NCI-H2107 (cell line): ENCODE measurements around the gene C17orf113.
"Not testable (repeated sequence)": the region's sequence is repeated elsewhere in the genome, so short reads cannot be mapped to it uniquely, and the experiment has no call there.

Experiments
- DNase-seq: peaks from one replicate; lab custom pipeline; 2025; lab: John Stamatoyannopoulos, UW

Gene C17orf113

DNA sequence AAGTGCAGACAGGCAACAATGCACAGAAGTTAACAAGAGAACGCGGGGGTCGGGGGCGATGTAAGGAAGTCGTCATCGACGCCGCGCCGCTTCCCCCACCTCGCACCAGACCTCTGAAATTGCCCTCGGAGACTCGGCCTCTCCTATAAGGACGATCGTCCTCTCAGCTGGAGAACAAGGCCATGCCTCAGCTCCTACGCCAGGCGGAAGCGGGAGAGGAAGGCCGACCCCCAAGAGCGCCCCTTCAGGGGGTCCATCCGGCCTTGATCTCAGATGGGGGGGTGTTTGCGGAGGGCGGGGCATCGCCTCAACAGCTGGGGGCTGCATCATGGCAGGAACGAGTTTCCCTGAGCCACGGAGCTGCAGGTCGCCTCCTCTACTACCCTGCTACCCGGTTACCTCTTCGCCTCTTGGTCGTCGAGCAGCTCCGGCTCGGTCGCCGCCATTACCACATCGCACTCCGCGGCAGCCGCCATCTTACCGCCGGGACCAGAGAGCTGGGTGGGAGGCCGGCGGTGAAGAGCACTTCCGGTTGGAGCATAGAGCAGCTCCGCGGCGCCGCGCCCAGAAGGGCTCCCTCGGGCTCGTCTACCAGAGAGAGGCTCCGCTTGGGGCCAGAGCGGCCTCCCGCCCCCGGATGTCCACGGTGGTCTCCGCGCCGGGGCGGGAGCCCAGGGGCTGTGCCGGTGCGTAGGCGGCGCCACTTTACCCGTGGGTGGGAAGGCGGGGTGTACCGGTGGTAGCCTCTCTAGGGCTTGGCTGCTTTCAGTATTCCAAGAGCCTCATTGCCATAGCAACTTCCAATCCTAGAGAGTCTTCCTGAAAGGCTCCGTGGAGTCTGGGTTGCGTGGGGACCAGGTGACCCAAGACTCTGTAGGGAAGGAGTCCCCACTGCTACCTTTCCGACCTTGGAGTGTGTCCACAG is 33.2 kb downstream of the C17orf113 start, which contains the start of gene DNAJC7:
Gene DNAJC7 (minus strand): TSS at position 499 of the 925 bp plus-strand sequence. CDS start 23 bp downstream, at position 476.
- DNase-seq: peak; percentile 90

DNA sequence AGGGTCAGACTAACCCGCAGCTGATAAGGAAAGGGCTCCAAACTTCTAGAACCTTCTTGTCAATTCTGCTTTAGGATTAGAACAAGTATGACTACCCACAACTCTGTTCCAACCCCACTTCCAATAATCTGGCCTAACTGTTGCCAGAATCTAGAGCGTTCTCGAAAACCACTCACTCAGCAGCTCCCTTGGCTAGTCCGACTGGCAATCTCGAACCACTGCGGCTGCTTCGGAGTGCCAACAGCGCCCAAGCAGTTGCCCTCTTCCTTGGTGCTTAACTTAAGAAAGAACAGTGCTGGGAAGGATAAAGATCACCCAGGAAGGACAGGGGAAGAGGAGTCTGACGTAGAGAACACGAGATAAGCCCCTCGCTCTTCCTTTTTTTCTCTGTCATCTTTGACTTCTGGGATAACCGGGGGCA is 34.0 kb downstream of the C17orf113 start:
- DNase-seq: no peak

DNA sequence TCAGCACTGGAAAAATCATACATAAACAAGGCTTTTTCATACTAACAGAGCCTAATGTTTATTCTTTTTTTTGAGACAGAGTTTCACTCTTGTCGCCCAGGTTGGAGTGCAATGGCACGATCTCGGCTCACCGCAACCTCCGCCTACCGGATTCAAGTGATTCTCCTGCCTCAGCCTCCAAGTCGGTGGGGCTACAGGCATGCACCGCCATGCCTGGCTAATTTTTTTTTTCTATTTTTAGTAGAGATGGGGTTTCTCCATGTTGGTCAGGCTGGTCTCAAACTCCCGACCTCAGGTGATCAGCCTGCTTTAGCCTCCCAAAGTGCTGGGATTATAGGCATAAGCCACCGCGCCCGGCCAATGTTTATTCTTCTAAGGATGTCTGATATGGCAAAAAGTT is 36.7 kb downstream of the C17orf113 start:
- DNase-seq: not testable (repeated sequence)

DNA sequence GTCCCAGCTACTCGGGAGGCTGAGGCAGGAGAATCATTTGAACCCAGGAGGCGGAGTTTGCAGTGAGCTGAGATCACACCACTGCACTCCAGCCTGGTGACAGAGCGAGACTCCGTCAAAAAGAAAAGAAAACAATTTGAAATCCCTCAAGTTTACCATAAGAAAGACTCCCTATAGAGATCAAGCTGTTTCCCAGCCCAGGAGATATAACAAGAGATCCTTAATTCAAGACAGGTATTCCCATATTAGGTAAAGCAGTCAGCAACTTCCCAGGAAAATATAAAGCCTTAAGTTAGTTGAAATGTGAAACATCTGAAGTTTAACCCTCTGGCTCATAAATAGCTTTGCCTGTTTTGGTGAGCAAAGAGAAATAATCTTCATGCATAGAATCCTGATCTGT is 38.0 kb downstream of the C17orf113 start:
- DNase-seq: not testable (repeated sequence)

DNA sequence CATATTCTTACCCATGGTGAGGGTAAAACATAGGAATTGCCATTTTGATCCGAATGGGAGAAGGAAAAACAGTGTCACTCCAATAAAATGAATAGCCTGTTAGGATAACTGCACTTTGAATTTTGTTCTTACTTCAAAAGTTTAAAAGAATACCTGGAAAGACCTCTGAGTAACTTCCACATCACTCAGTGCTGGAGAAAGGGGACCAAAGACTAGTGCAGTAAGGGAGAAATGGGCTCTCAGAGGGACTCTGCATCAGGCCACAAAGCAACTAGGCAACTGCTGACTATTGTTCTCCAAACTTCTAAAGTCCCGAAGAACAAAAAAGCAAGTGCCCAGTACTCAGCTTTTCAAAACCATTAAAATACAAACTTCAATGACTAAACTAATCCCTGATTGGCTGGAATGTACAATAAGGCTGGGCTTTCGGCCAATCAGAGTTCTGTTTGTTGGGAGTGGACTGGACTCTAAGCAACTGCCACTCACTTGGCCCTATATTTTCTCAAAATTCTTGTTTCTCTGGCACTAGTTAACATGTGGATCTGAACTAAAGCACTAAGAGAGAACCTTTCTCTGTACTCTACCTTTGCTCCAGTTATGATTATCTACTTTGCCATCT is 39.4 kb downstream of the C17orf113 start:
- no peak for DNase-seq

DNA sequence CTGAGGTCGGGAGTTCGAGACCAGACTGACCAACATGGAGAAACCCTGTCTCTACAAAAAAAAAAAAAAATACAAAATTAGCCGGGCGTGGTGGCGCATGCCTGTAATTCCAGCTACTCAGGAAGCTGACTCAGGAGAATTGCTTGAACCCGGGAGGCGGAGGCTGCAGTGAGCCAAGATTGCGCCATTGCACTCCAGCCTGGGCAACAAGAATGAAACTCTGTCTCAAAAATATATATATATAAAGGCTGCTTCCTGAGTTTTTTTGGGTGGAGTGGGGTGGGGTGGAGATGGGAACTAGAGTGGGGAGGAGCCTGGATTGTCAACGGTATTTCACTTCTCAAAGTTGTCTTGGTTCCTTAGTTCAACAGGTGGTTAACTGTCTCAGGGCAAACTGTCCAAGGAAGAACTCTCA is 40.1 kb downstream of the C17orf113 start:
- not testable (repeated sequence) for DNase-seq

DNA sequence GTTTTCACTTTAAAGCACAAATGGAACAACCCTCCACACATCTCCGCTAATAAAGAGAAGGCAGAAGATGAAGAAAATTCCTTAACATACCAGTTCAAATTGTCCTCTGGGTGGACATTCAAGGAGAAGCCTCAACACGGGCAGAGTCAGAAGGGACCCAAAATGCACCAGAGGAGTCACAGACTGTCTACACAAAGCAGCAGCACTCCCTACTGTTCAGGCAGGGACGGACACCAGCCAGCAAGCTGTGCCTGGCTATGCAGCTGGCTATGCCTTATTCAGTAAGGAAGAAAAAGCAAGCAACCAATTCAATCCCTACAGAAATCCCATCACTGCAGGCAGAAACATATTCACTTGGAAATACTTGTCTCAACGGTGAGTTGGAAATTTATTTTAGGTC is 41.2 kb downstream of the C17orf113 start:
- no peak for DNase-seq

DNA sequence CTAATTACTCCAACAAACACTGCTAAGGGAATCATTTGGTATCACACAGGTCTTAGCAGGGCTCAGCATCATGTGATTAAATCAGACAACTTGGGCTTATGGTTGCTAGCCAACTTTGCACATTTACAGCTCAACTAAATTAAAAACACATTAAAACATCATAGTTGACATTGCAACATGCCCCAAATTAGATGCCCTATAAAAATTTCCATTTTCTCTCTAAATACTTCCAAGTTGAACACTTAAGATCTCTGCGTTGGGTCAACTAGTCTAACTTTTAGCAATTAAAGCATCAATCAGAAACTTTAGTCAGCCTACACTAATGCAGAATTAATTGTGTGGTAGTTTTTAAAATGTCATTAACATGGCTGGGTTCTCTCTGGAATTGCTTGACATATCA is 45.2 kb downstream of the C17orf113 start:
- DNase-seq: no peak

DNA sequence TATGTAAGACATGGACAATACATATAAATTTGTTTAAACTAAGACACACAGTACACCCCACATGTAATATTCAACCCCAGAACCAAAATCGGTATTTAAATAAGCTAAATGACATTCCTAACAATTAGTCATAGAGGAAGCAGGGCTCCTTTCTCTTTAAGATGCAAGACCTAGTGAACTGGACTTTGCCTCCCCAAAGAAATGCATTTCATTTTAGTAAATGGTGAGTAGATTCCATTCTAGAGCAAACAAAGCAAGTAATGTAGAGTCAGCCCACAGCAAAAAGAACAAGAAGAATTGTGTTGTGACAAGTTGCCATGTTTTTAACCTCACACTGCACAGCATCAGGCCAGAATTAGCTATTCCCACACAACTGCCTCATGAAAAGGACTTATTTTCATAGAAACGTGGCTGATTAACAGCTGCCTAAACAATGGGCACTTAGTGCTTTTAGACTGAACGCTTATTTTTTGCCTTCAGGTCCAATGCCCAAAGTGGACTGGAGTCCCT is 47.6 kb downstream of the C17orf113 start:
- no peak for DNase-seq

DNA sequence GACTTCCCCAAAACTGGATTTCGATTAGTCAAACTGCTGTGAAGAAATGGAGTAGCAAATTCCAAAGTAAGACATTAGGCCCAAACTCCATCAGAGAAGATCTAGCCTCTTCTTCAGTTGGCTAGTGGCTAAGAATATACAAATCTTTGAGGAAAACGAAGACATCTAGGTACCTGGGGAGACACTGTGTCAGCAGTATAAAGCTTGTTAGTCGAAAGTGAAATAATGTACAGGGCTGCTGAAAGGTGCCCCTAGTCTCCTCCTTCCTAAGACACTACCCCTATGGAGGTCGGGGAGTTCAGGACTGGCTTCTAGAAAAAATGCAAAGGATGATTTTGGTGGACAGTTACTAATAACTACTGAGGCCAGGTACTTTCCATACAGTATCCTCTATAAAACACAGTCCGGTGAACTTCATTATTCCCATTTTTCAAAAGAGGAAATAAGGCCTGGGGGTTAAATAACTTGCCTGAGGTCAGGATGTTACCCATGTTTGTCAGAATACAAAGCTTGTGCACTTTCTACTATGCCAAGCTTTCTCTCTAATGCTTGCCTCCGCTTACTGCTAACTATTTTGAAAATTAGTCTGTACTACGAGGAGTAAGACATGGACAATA is 48.1 kb downstream of the C17orf113 start:
- DNase-seq: no peak

DNA sequence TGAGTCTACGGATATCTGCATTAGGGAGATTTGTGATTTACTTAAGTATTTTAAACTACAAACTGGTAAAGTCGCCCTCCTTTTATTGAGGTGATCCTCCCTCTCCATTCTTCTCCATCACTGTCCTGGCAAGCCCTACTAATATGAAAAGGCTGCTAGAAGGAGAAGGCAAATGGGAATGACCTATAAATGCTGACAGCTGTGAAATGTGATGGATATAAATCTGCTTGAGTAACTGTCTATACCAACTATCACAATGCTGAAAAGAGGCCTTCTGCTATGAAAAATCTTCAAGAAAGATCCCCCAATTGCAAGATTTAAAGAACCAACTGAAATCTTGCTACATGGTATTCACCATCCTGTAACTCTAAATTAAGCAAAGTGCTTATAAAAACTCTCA is 48.7 kb downstream of the C17orf113 start:
- no peak for DNase-seq

DNA sequence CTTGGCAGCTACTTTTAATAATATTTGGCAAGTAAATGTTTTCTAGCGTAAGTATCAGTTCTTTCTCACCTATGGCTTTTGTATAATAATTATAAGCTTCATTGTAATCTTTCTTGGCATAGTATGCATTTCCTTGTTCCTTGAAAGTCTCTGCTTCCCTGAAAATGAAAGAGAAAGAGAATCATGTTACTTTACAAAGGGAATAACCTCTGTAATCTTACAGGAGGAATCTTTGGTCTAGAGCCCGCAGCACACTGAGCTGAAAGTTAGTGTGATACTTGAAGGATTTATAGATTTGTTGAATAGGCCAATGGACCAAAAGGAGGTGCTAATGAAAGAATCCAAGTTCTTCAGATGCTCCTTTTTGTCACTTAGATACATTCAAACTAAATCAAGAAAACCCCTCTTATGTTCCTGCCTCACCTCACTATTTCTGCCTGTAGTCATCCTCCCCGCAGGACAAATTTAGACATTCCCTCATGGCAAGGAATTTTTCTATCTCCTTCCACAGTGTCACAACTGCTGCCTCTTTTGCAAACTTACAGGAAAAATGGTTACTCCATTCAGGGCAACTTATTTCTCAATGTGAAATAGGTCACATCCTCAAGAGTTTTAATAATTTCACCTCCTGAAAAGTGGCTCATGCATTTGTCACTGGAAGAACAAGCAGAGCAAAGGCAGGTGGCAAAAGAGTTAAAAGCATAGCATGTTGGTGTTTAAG is 49.8 kb downstream of the C17orf113 start:
- no peak for DNase-seq

DNA sequence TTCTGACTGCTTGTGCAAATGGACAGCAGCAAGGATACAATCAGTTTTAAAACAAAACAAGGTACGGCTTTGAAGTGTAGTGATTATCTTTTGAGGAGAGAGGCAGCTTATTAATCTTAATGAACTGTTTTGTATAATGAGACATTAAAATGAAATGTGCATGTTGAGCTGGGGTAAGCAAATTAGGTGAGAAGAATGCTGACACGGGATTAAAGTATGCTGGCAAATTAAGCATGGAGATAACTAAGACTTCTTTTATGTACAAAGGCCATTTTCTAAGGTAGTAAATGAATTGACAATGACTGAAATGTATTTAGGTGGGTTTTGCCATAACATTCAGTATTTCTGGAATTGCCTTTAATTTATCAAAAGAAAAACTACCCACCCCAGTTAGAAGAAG is 51.9 kb downstream of the C17orf113 start:
- DNase-seq: no peak

DNA sequence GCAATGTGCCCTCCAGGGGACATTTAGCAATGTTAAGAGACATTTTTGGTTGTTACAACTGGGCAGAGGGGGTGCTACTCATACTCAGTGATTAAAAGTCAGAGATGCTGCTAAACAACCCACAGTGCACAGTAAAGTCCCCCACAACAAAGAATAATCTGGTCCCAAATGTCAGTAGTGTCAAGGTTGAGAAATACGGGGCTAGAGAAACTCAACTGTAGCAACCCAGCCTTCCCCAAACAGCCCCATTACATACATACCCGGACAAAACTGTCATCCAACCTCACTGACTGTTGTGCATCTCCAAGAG is 53.6 kb downstream of the C17orf113 start:
- DNase-seq: no peak

DNA sequence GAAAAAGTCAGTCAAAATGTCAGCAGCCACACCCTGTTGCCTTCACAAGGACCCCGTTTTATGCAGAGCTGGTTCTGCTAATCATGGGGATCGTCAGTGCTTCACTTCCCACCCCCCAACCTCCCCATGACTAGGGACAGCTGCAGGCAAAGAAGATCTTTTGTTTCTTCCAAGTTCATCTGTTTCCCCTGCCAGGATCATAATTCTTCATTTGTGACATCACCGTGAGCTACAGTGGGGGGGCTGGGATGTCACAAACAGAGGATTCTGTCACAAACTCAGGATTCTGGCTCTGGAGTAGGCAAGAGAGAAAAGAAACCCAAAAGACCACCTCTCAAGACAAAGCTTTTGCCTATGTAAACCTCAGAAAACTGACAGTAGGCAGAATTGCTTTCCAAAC is 57.8 kb downstream of the C17orf113 start:
- no peak for DNase-seq

DNA sequence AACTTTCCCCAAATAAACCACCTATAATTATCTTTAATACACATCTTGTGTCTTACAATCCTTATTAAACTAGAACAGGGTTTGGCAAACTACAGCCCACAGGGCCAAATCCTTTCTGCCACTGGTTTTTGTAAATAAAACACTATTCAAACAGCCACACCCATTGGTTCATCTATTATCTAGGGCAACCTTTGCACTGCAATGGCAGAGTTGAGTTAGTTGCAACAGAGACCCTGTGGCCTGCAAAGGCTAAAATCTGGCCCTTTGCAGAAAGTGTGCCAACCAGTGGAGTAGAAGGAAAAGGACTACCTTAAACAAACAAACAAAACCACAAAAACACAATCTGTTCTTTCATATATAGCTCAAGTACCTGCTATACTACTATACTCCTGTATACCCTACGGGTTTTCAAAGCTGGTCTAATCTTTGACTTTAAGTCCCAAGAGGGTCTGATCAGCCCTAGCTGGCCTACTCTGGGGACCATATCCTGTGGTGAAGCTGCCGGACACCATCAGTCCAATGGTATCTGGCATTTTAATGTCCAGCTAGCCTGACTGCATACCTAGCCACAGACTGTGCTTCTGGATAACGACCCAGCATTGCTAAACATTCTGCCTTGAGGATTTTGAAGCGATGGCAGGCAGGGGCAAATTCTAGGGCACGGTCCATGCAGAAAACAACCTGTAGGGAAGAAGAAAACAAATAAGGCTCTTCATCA is 60.5 kb downstream of the C17orf113 start:
- no peak for DNase-seq

DNA sequence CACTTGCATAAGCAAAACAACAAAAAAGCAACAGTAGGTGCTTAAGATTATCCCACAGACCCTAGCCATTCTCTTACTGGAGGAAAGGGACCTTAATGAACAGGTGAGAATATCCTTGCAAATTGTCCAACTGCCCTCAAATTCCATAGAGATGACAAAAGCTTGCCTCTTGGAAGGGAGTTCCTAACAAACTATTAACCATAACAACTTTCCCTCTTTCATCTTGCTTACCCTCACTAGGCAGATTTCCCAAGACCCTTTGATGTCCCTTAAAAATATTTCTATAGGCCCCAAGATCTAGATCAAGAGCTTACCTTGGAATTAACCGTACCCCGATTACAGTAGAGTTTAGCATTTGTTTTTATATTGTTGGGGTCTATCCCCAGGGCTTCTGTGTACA is 62.0 kb downstream of the C17orf113 start:
- DNase-seq: no peak
